Colonic mucosa (tissue), 4 donors: ENCODE data around the gene TNFSF13B. TPM values are rescaled to one million over a fixed set of nuclear protein-coding genes. Genes with fewer than 3 reads are reported as not detected.

Experiments used
- DNase-seq: peaks from one replicate; pipeline ENCODE4 v3.0.0-alpha.2; 2020
- H3K27ac ChIP-seq: fragments of 200-600 bp; one replicate; pipeline ENCODE4 v1.8.0; 2021
- H3K27me3 ChIP-seq: fragments of 200-600 bp; one replicate; pipeline ENCODE4 v1.8.0; 2021
- H3K36me3 ChIP-seq: fragments of 200-600 bp; one replicate; pipeline ENCODE4 v1.8.0; 2021
- H3K4me1 ChIP-seq: fragments of 200-600 bp; one replicate; pipeline ENCODE4 v1.8.0; 2021; ENCODE audit warnings: mild to moderate bottlenecking
- H3K4me3 ChIP-seq: fragments of 200-600 bp; one replicate; pipeline ENCODE4 v1.8.0; 2021
- H3K9ac ChIP-seq, 2 donors: one replicate each; pipeline ENCODE4 v1.7.0; 2013; ENCODE audit warnings: control low read depth in 2 of 2, low read depth in 2 of 2, low read length in 2 of 2
- H3K9me3 ChIP-seq: fragments of 200-600 bp; one replicate; pipeline ENCODE4 v1.8.0; 2021
- CTCF ChIP-seq: fragments of 200-600 bp; IDR thresholded peaks from one replicate; pipeline ENCODE4 v1.8.0; 2022; ENCODE audit warnings: antibody characterized with exemption, mild to moderate bottlenecking
- intact Hi-C: fragments of 100-400 bp; cut with DNase I; formaldehyde crosslinking; loops from one replicate; pipeline ENCODE4 v1.14.1; 2022
- total RNA-seq, 2 donors: library from RNA; stranded (reverse); fragmentation: NEBNext Ultra II Directional in 1 of 2; extraction: Animal tissue kit (Norgen Biotek cat#: 25700) in 1 of 2; gene quantifications; one replicate each; pipeline ENCODE4 v1.2.1, GENCODE V29; 2021
- donor health status: healthy.
- donor health status: DM: no; HTN: no; CAD: no.
- donor health status: DM: no; HTN: no; CAD: no.

The TNFSF13B gene
- total RNA-seq, 2 donors from 2014 or later: 2.9 to 4.6 TPM

DNA sequence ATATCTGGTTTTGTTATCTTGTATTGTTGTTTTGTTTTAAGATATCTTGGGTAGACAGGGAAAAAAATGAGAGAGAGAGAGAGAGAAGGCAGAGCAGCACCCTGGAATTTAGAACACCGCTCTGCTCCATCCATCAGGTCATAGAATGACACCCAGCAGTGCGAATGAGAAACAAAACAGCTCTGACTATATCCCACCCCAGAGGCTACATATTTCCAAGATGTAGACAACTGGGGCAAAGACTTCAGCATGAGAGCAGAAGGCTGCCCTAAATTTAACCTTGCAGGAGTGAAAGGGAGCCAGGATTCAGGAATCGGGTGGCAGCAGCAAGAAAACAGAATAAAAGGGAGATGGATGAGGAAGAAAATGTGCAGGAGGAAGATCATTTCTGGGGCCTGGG, 46.5 kb downstream of the TNFSF13B start:
- intact Hi-C loops: no loop called here
- DNase-seq: no peak
- Histone ChIP-seq H3K27ac (no peak overlapping the region), H3K27me3 (no peaks in the 10 kb centered on the region), H3K4me3 (no peak overlapping the region), H3K4me1 (no peaks in the 10 kb centered on the region), H3K36me3 (no peaks in the 10 kb centered on the region), H3K9me3 (no peaks in the 10 kb centered on the region), H3K9ac (no peak overlapping the region)
- TF ChIP-seq CTCF: no peak

GRCh38 chr13:108316413-108316812, 46.9 kb downstream of the TNFSF13B start:
- Histone ChIP-seq H3K27ac (no peak overlapping the region), H3K9ac (no peak overlapping the region), H3K9me3 (no peaks in the 10 kb centered on the region), H3K4me1 (no peaks in the 10 kb centered on the region), H3K36me3 (no peaks in the 10 kb centered on the region), H3K27me3 (no peaks in the 10 kb centered on the region), H3K4me3 (no peak overlapping the region)
- no peak for DNase-seq
- intact Hi-C loops: no loop called here
- no peak for TF ChIP-seq CTCF

- intact Hi-C loops: loop anchor here (5.0 kb wide), 1 partner anchor 185 kb away; no protein-coding TSS in a partner anchor
- H3K9ac ChIP-seq: no peak overlapping the region
- TF ChIP-seq CTCF: peak; percentile 75
- H3K27me3 ChIP-seq: no peaks in the 10 kb centered on the region
- no peaks in the 10 kb centered on the region for H3K4me1 ChIP-seq
- no peak for DNase-seq
- H3K9me3 ChIP-seq: no peaks in the 10 kb centered on the region
- H3K36me3 ChIP-seq: no peaks in the 10 kb centered on the region
- no peak overlapping the region for H3K4me3 ChIP-seq
- H3K27ac ChIP-seq: no peak overlapping the region
Observed at GRCh38 chr13:108322206-108322824, 52.8 kb downstream of the TNFSF13B start.

GRCh38 chr13:108323031-108323430, 53.5 kb downstream of the TNFSF13B start:
- H3K27me3 ChIP-seq: no peaks in the 10 kb centered on the region
- intact Hi-C loops: loop anchor here (5.0 kb wide), 1 partner anchor 184 kb away; no protein-coding TSS in a partner anchor
- no peaks in the 10 kb centered on the region for H3K36me3 ChIP-seq
- TF ChIP-seq CTCF: no peak
- H3K4me3 ChIP-seq: no peak overlapping the region
- H3K9ac ChIP-seq: no peak overlapping the region
- no peak for DNase-seq
- no peaks in the 10 kb centered on the region for H3K4me1 ChIP-seq
- no peaks in the 10 kb centered on the region for H3K9me3 ChIP-seq
- no peak overlapping the region for H3K27ac ChIP-seq

DNA sequence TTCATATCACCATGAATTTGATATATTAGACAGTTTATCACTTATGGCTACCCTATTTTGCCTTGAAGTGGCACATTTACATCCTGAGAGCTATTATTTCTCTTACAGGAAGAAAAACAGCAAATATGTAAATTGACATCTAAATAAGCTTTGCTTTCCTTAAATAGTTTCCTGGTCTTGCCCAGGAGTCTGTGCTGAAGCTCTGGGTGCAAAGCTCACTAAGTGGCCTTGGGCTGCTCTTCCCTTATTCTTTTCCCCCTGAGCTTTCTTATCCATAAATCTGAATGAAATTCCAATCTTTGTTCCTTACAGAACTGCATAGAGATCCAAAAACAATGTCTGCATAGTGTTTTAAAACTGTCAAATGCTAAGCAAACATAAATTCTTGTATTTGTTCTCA, 56.3 kb downstream of the TNFSF13B start:
- no peaks in the 10 kb centered on the region for H3K27me3 ChIP-seq
- H3K27ac ChIP-seq: no peak overlapping the region

More for the DNA sequence above, 56.3 kb downstream of the TNFSF13B start:
- Histone ChIP-seq H3K4me1 (no peaks in the 10 kb centered on the region), H3K36me3 (no peaks in the 10 kb centered on the region), H3K9ac (no peak overlapping the region), H3K4me3 (no peak overlapping the region), H3K9me3 (no peaks in the 10 kb centered on the region)
- intact Hi-C loops: no loop called here
- no peak for DNase-seq
- TF ChIP-seq CTCF: no peak
